CD4-positive, alpha-beta T cell treated with Interleukin-4 for 4 hours (primary cell): ENCODE results near the gene SDK1.

ENCODE experiments used
- DNase-seq: peaks from one replicate; pipeline ENCODE4 v3.0.0-alpha.2; 2020

Gene SDK1

DNA sequence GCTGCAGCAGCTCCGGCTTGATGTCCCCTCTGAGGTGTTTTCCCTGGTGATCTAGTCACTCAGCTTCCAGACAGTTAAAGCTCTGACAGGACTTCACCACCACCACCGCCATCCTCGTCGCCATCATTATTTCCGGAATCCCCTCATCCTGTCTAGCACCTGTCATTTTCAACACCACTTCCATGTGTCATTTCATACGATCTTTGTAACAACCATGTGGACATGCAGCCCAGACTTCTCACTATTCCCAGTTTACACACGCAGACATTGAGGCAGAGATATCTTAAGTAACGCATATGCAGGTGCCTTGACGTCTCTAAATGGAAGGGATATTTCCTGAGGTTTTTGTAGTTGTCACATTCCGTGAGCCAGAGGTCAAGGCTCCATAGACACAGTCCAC is 850.5 kb downstream of the SDK1 start:
- DNase-seq = no peak

- no peak for DNase-seq
These were observed 851.0 kb downstream of the SDK1 start for GRCh38 chr7:4151926-4152549.

- no peak for DNase-seq
These were observed 854.0 kb downstream of the SDK1 start for GRCh38 chr7:4154882-4155535.

- no peak for DNase-seq
These were observed 855.1 kb downstream of the SDK1 start for GRCh38 chr7:4156190-4156589.

DNA sequence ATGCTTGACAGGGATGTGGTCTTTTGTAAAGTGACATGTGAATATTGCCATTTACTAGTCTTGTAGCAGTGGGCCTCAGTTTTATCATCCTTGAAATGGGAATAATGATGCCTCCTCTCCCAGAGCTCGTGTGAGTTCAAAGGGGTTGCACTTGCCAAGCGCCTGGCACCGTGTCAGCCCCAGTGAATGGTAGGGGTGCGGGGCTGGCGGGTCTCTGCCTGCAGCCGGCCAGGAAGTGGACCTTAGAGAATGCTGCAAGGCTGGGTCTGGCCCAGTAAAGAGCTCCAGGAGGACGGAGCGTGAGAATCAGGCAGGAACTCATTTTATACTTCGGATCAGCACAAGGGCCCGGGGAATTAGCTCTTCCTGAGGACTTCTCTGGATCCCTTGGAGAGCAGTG is 856.6 kb downstream of the SDK1 start:
- no peak for DNase-seq

DNA sequence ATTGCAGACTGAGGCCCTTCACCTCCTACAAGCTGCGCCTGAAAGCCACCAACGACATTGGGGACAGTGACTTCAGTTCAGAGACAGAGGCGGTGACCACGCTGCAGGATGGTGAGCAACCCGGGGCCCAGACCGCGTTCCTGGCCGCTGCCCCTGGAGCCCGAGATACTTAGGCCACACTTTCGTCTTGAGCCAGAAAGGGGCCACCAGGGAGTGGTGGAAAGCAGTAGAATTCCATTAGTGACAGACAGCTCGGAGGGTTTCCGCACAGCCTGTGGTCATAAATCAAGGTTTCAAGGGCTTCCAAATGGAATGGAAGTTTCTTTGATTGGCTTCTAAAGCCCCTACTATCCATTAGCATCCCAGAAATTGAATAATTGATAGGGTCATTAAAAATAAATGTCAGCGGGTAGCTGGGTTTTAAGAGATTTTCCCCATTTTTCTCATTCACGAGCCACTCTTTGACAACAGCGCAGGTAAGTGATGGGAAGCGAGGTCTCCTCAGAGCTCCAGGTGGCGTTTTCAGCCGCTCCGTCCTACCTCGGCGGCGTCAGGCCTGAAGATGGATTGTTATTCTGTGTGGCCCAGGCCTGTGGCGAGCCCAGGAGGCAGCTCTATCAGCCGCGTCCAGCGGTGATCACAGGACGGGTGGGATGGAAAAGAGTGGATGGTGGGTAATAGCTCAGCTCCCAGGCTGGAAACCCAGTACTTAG is 857.5 kb downstream of the SDK1 start:
- DNase-seq = no peak

- DNase-seq = no peak
These were observed 858.1 kb downstream of the SDK1 start for GRCh38 chr7:4159154-4159501.

DNA sequence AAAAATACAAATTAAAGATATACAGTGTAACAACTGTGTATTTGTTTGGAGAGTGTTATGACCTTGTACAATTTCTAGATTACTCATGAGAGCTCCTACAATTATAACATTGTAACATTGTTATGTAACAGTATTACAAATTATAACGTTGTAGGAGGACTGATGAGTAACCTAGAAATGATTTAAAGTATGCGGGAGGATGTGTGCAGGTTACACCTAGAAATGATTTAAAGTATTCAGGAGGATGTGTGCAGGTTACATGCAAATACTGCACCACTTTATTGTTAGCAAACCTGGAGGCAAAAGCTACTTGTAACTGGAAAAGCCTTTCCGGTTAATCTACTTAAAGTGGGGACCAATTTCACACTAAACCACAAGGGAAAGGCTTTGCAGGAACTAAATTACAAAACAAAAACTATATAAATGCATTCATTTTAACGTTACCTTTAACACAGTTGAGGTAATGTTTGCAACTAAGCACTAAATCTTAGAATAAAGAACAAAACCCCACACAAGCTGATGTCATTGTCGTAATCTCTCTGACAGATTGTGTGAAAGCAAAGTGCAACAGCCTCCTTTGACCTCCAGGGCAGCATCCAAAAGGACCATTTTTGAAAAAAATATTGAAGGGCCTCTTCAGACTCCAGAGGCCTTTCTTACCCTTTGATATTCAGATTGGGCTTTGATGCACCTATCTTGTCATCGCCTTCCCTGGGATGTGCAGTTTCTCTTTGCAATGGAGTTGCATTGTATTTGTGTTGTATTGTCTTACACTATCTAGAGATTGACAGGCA is 858.9 kb downstream of the SDK1 start:
- no peak for DNase-seq

DNA sequence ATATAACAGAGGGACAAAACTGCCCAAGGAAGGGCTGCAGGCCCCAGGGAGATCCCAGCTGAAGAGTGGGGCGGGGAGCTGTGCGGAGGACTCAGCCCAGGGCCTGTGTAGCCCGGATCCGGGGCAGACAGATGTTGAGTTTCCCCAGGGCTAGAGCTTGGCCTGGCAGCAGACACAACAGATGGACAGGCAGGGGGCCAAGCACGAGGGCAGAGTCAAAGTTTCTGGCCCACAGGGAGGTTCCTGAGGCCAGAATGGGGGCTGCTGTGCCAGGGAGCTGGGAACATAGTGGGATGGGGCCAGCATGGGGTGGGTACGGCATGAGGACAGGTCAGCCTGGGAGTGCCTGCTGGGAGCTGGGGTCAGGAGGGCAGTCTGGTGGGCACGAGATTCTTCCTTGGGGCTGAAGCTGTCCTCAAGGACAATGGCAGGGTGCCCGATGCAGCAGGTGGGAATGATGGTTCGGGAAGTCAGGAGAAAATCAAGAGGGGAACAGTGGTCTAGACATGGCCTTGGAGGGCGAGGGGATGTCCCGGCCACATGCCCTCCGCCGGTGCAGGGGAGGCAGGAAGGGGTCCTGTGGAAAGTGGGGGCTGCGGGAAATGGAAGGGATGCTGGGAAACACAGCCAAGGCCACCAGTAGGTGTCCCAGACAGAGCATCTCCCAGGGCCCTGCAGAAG is 862.0 kb downstream of the SDK1 start:
- no peak for DNase-seq

- no peak for DNase-seq
These were observed 862.6 kb downstream of the SDK1 start for GRCh38 chr7:4163565-4164203.

- no peak for DNase-seq
These were observed 863.5 kb downstream of the SDK1 start for GRCh38 chr7:4164556-4164955.

DNA sequence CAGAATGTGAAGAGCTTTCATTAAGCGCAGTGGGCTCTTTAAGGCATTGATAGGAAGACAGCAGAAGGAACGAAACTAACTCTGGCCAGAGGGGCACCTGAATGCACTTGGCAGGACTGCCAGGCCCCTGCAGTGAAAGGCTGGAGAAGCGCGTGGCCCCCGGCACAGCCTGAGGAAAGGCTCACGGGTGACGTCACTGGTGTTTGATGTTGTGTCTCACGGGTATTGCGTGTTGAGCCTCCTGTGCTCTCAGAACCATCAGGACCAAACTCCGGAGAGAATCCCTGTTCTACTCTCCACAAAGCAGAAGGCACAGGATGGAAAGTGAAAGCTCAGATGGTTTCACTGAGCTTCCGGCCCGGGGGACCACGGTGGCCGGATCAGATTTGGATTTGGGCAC is 865.3 kb downstream of the SDK1 start:
- no peak for DNase-seq

DNA sequence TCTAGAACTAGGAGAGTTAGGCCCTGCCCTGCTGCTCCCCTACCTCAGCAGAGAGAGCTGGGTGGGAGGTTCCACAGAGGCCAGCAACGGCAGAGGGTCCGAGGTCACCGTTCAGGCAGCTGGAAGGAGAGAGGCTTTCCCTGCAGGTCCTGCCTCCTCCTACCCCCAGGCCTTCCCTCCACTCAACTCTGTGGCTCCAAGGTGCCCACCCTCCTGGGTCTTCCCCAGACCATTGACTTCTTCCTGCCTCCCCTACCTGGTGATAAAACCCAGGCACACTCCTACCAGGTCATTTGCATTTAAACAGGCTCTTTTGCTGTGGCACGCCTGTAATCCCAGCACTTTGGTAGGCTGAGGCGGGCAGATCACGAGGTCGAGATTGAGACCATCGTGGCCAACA is 865.8 kb downstream of the SDK1 start:
- DNase-seq = no peak

GRCh38 chr7:4167385-4167910 is 866.4 kb downstream of the SDK1 start:
- no peak for DNase-seq

GRCh38 chr7:4168041-4168440 is 867.0 kb downstream of the SDK1 start:
- no peak for DNase-seq

DNA sequence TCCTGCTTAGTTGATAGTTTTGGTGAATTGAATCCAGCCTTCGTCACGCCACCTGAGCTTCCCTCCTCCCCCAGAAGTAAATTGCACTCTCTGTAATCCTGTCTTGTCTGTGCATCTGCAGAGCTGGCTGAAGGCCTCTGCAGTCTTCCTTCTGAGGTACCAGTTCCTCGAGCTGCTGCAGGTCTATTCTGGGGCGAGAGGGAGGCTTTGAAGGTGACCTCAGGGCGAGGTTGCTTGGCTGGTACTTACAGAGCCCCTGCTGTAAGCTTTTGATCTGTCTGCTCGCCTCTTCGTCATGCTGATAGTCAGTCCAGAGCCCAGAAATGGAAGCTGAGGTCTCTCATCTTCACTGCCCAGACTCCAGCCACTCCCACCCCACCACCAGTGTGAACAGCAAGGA is 867.5 kb downstream of the SDK1 start:
- no peak for DNase-seq

DNA sequence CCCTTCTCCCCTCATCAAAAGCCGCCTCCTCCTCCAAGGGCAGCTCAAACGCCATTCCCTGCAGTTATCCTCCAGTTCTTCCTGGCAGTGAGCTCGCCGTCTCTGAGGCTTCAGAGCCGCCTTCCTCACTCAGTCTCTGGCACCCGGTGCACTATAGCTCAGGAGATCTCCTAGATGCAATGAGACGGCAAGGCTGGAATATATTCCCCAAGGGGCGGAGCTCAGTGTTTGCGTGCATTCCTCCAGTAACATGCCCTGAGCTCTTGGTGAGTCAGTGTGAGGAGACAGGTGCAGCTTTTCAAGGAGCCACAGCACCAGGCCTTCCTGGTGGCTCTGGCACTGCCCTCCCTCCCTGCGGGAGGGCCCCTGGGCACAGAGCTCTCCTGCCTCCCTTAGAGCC is 868.4 kb downstream of the SDK1 start:
- DNase-seq = no peak

GRCh38 chr7:4170997-4171786 is 870.1 kb downstream of the SDK1 start:
- no peak for DNase-seq

- DNase-seq = no peak
These were observed 871.8 kb downstream of the SDK1 start for GRCh38 chr7:4172883-4173282.

- DNase-seq = no peak
These were observed 872.6 kb downstream of the SDK1 start for GRCh38 chr7:4173615-4174014.

- no peak for DNase-seq
These were observed 873.0 kb downstream of the SDK1 start for GRCh38 chr7:4174016-4174415.

GRCh38 chr7:4174451-4174850 is 873.4 kb downstream of the SDK1 start:
- no peak for DNase-seq
